Spinal cord (tissue), 10 donors: ENCODE data around the gene LBH. TPM values are rescaled to one million over a fixed set of nuclear protein-coding genes. Genes with fewer than 3 reads are reported as not detected.

ENCODE experiments used
- DNase-seq, 6 donors: peaks; one replicate each; pipeline versions ENCODE4 v3.0.0 to v3.0.0-alpha.2; 2013 to 2015; ENCODE audit warnings: low spot score in 6 of 6, low read depth in 4 of 6
- H3K27ac ChIP-seq: one replicate; pipeline ENCODE4 v1.5.1; 2013; ENCODE audit warnings: low read depth, low read length, control low read depth
- H3K27me3 ChIP-seq: one replicate; pipeline ENCODE4 v1.6.1; 2013; ENCODE audit warnings: low read length; ENCODE audit not compliant: control insufficient read depth, insufficient read depth
- H3K36me3 ChIP-seq: one replicate; pipeline ENCODE4 v1.6.1; 2013; ENCODE audit warnings: low read length; ENCODE audit not compliant: control insufficient read depth, insufficient read depth
- H3K4me1 ChIP-seq: one replicate; pipeline ENCODE4 v1.6.1; 2013; ENCODE audit warnings: low read length; ENCODE audit not compliant: control insufficient read depth, insufficient read depth
- H3K4me3 ChIP-seq: one replicate; pipeline ENCODE4 v1.5.1; 2013; ENCODE audit warnings: low read depth, low read length, control low read depth
- H3K9me3 ChIP-seq: one replicate; pipeline ENCODE4 v1.6.1; 2013; ENCODE audit warnings: low read length; ENCODE audit not compliant: control insufficient read depth, insufficient read depth
- WGBS: methylation state at CpG from one replicate; pipeline ENCODE4 v1.1.5; 2013; ENCODE audit warnings: missing lambda C conversion rate; ENCODE audit not compliant: insufficient coverage; 5-methylcytosine and 5-hydroxymethylcytosine counted together
- polyA plus RNA-seq, 2 donors: library from polyadenylated mRNA; unstranded; fragments of 120-200 nt; gene quantifications; one replicate each; pipeline ENCODE4 v1.2.1, GENCODE V29; 2013; ENCODE audit not compliant: insufficient read length in 2 of 2
- total RNA-seq, 2 donors: library from RNA; depleted of rRNA in 1 of 2; stranded (reverse); fragments of 120-200 nt in 1 of 2; fragments of >200 nt in 1 of 2; gene quantifications; one replicate each; pipeline versions ENCODE4 v1.2.3 to v1.2.4, GENCODE V29; 2013 to 2014
- donor health status: healthy.

LBH gene
- total and polyA plus RNA-seq, 4 donors: 34.3 to 54.4 (median 43.8) TPM

DNA sequence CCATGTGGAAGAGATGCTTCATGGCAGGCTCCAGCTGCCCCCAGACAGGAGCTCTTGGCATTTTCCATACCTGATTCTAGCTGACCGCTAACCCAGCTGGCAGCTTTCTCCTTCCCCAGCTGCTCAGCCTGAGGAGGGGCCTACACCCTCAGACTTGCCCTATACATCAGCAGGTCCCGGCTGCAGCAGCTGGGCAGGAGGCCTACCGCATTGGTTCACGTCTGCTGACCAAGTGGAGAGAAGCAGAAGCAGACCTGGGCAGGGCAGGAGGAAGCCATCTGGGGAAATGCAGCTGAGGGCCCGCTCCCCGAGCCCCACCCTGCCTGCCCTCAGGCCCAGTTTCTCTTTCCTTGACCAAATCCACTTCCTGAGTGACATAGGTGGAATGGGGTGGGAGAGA lies 50.7 kb downstream of the LBH start:
- Histone ChIP-seq H3K9me3 (no peaks in the 10 kb centered on the region), H3K27me3 (no peaks in the 10 kb centered on the region), H3K27ac (no peak overlapping the region), H3K4me3 (no peak overlapping the region), H3K36me3 (no peaks in the 10 kb centered on the region), H3K4me1 (no peaks in the 10 kb centered on the region)
- no peak for DNase-seq
- 88% methylated on average over 4 of the region's 6 CpGs for WGBS

DNA sequence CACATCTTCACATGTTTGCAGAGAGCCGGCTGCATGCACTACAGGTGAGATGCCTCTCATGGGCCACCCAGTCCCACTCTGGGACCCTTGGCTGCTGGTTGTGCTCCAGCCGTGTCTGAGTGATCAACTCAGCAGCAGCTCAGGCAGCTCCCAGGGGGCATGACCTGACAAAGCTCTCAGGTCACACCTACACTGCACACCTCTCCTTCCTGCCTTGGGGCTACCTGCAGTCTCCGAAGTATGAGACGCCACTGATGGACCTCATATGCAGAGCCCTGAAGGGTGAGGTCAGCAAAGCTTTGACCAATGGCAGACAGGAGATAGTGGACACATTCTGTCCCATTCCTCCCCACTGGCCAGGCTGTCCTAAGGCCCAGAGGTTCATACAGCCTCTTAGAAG lies 51.4 kb downstream of the LBH start:
- no peak overlapping the region for H3K27ac ChIP-seq
- H3K4me3 ChIP-seq: no peak overlapping the region
- no peaks in the 10 kb centered on the region for H3K27me3 ChIP-seq
- H3K36me3 ChIP-seq: no peaks in the 10 kb centered on the region
- no peak for DNase-seq
- WGBS: 90% methylated on average over 4 of the region's 4 CpGs
- no peaks in the 10 kb centered on the region for H3K4me1 ChIP-seq
- no peaks in the 10 kb centered on the region for H3K9me3 ChIP-seq

DNA sequence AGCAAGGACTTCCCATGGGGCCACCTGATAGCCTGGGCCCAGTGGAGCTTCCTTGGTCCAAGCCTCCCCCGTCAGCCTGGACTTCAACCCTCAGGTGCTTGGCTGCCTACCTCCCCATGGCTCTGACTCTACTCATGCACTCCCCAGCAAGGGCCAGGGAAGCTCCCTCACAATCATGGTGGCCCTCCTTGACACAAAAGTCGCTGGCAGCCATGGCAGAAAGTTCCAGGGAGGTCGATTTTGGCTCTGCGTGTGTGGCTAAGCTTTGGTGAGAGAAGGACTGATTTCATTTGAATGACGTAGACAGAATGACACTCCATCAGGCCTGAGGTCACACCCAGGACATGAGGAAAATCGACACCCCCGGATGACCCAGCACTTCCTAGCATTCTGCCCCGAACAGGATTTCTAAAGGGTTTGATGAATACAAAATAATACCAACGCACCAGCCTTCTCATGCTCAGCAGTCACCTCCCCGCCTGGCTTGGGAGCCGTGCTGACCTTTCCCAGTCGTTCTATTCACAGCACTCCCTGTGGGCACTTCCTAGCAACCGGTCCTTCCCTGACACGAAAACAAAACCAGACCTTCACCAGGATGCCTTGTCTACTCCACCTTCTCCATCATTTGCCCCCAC lies 52.7 kb downstream of the LBH start:
- H3K27ac ChIP-seq: no peak overlapping the region
- H3K36me3 ChIP-seq: no peaks in the 10 kb centered on the region
- 43% methylated on average over 11 of the region's 14 CpGs for WGBS
- no peaks in the 10 kb centered on the region for H3K27me3 ChIP-seq
- no peak overlapping the region for H3K4me3 ChIP-seq
- no peaks in the 10 kb centered on the region for H3K9me3 ChIP-seq
- DNase-seq: no peak
- no peaks in the 10 kb centered on the region for H3K4me1 ChIP-seq

- Histone ChIP-seq H3K4me1 (no peaks in the 10 kb centered on the region), H3K9me3 (no peaks in the 10 kb centered on the region), H3K27me3 (no peaks in the 10 kb centered on the region), H3K27ac (no peak overlapping the region), H3K4me3 (no peak overlapping the region), H3K36me3 (no peaks in the 10 kb centered on the region)
- no CpG with 5 or more reads among the region's 3 CpGs for WGBS
- DNase-seq: no peak
Measured at GRCh38 chr2:30285758-30286157, 54.4 kb downstream of the LBH start.

GRCh38 chr2:30287190-30287840 lies 56.0 kb downstream of the LBH start:
- Histone ChIP-seq H3K27ac (no peak overlapping the region), H3K27me3 (no peaks in the 10 kb centered on the region), H3K4me1 (no peaks in the 10 kb centered on the region), H3K9me3 (no peaks in the 10 kb centered on the region), H3K4me3 (no peak overlapping the region), H3K36me3 (no peaks in the 10 kb centered on the region)
- peak in 2 of 6 donors; percentile 49 to 60 for DNase-seq
- no CpG with 5 or more reads among the region's 1 CpG for WGBS

- H3K4me1 ChIP-seq: no peaks in the 10 kb centered on the region
- no CpG with 5 or more reads among the region's 4 CpGs for WGBS
- no peak overlapping the region for H3K4me3 ChIP-seq
- H3K27me3 ChIP-seq: no peaks in the 10 kb centered on the region
- no peaks in the 10 kb centered on the region for H3K9me3 ChIP-seq
- no peaks in the 10 kb centered on the region for H3K36me3 ChIP-seq
- no peak overlapping the region for H3K27ac ChIP-seq
- no peak for DNase-seq
Measured at GRCh38 chr2:30287857-30288513, 56.7 kb downstream of the LBH start.

DNA sequence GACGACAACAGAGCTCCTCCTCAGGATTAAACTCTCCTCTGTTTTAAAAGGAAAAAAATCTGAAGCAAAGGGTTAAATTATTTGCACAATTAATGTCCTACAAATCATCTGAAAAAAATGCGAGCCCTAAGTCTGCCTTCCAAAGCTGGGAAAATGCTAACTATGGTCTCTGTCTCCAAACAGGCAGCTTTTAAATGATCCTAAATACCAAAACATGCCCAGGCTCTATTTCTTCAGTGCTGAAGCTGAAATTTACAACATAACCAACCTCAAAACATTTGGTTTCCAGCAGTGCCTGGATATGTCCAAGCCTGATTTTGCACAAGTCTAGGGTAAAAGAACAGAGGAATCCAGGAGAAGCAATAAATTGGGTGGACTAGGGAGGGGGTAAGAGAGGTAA lies 57.2 kb downstream of the LBH start:
- Histone ChIP-seq H3K27me3 (no peaks in the 10 kb centered on the region), H3K4me1 (no peaks in the 10 kb centered on the region), H3K27ac (no peak overlapping the region), H3K4me3 (no peak overlapping the region), H3K36me3 (no peaks in the 10 kb centered on the region), H3K9me3 (no peaks in the 10 kb centered on the region)
- 50% methylated on average over 1 of the region's 2 CpGs for WGBS
- no peak for DNase-seq

GRCh38 chr2:30293303-30293921 lies 62.1 kb downstream of the LBH start:
- H3K4me3 ChIP-seq: no peak overlapping the region
- no peaks in the 10 kb centered on the region for H3K4me1 ChIP-seq
- H3K36me3 ChIP-seq: no peaks in the 10 kb centered on the region
- no peak overlapping the region for H3K27ac ChIP-seq
- no peaks in the 10 kb centered on the region for H3K9me3 ChIP-seq
- DNase-seq: peak in 1 of 6 donors; percentile 42
- 76% methylated on average over 10 of the region's 12 CpGs for WGBS
- no peaks in the 10 kb centered on the region for H3K27me3 ChIP-seq

DNA sequence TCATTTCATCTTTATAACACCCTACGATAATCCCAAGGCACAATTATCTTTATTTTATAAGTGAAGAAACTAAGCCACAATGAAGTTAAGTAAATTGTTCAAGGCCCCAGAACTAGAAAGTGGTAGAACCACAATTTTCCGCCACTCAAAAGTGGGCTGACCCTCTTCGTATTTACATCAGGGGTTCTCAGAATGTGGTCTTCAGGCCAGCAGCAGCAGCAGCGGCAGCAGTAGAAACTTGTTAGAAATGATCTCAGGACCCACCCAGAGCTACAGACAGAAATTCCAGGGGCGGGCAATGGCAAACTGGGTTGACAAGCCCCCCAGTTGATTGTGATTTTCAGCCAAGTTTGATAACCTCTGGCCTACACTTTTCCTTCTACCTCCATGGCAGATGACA lies 62.8 kb downstream of the LBH start:
- no peak for DNase-seq
- Histone ChIP-seq H3K36me3 (no peaks in the 10 kb centered on the region), H3K27ac (no peak overlapping the region), H3K4me1 (no peaks in the 10 kb centered on the region), H3K4me3 (no peak overlapping the region), H3K9me3 (no peaks in the 10 kb centered on the region), H3K27me3 (no peaks in the 10 kb centered on the region)
- 96% methylated on average over 4 of the region's 5 CpGs for WGBS
